WTC11 (cell line): ENCODE data around the gene TBCCD1. TPM values are rescaled to one million over a fixed set of nuclear protein-coding genes. Genes with fewer than 3 reads are reported as not detected.
"Not testable (repeated sequence)": the region's sequence is repeated elsewhere in the genome, so short reads cannot be mapped to it uniquely, and the experiment has no call there.

Experiments used
- ATAC-seq: fragments of 200-7000 bp; cut with Tn5 transposase; 2 replicates; pipeline ENCODE4 v1.10.0; 2021; ENCODE audit warnings: mild to moderate bottlenecking, moderate library complexity
- CTCF ChIA-PET: fragments of 300-600 bp; sonication (Branson Sonifier 250); formaldehyde crosslinking; loops from one replicate; lab custom pipeline; 2021; ENCODE audit warnings: antibody characterized with exemption; lab: Charles Lee
- POLR2A ChIA-PET: fragments of 350-600 bp; sonication (Branson Sonifier 250); formaldehyde crosslinking; loops from one replicate; lab custom pipeline; 2021; ENCODE audit warnings: antibody characterized with exemption; lab: Charles Lee
- DNase-seq: peaks from one replicate; pipeline ENCODE4 v3.0.0; 2021; ENCODE audit warnings: low spot score
- H3K27ac Mint-ChIP-seq: 2 replicates; pipeline ENCODE4 v1.8.0; 2021; ENCODE audit warnings: mixed read lengths
- H3K27me3 Mint-ChIP-seq: 2 replicates; pipeline ENCODE4 v1.8.0; 2021; ENCODE audit warnings: low read depth, mild to moderate bottlenecking, moderate library complexity, mixed read lengths
- H3K36me3 Mint-ChIP-seq: 2 replicates; pipeline ENCODE4 v1.8.0; 2021; ENCODE audit warnings: mixed read lengths
- H3K4me1 Mint-ChIP-seq: 2 replicates; pipeline ENCODE4 v1.8.0; 2022; ENCODE audit warnings: mixed read lengths
- H3K4me3 Mint-ChIP-seq: 2 replicates; pipeline ENCODE4 v1.8.0; 2021; ENCODE audit warnings: mild to moderate bottlenecking, moderate library complexity, mixed read lengths
- H3K9me3 Mint-ChIP-seq: 2 replicates; pipeline ENCODE4 v1.8.0; 2021; ENCODE audit warnings: mixed read lengths
- CBFB ChIP-seq: sonication (generic); formaldehyde crosslinking; IDR thresholded peaks from 2 replicates; pipeline ENCODE4 v1.8.1; 2022; ENCODE audit warnings: mild to moderate bottlenecking, low read depth, missing genetic modification reagents
- CREB1 ChIP-seq: sonication (generic); formaldehyde crosslinking; IDR thresholded peaks from 2 replicates; pipeline ENCODE4 v1.8.0; 2023; ENCODE audit warnings: mild to moderate bottlenecking, missing genetic modification reagents
- CREM ChIP-seq: sonication (generic); formaldehyde crosslinking; IDR thresholded peaks from 2 replicates; pipeline ENCODE4 v1.8.1; 2022; ENCODE audit warnings: mild to moderate bottlenecking, missing genetic modification reagents, moderate library complexity
- IRF2 ChIP-seq: sonication (generic); formaldehyde crosslinking; IDR thresholded peaks from 2 replicates; pipeline ENCODE4 v1.8.0; 2022; ENCODE audit warnings: low read depth, missing genetic modification reagents, borderline replicate concordance
- NR2C2 ChIP-seq: sonication (generic); formaldehyde crosslinking; IDR thresholded peaks from 2 replicates; pipeline ENCODE4 v1.8.0; 2022; ENCODE audit warnings: mild to moderate bottlenecking, missing genetic modification reagents
- RORB ChIP-seq: fragments of 250-450 bp; sonication (Bioruptor Pico); IDR thresholded peaks from 2 replicates; pipeline ENCODE4 v1.9.0; 2021; ENCODE audit warnings: mild to moderate bottlenecking
- SP1 ChIP-seq: sonication (generic); formaldehyde crosslinking; conservative IDR thresholded peaks from 2 replicates; pipeline ENCODE4 v1.8.1; 2022; ENCODE audit warnings: missing genetic modification reagents
- TEAD1 ChIP-seq: sonication (generic); formaldehyde crosslinking; IDR thresholded peaks from 2 replicates; pipeline ENCODE4 v1.8.0; 2022; ENCODE audit warnings: mild to moderate bottlenecking, missing genetic modification reagents
- TEAD4 ChIP-seq: sonication (generic); formaldehyde crosslinking; IDR thresholded peaks from 2 replicates; pipeline ENCODE4 v1.8.0; 2022; ENCODE audit warnings: mild to moderate bottlenecking, missing genetic modification reagents
- TP53 ChIP-seq: sonication (generic); formaldehyde crosslinking; IDR thresholded peaks from 2 replicates; pipeline ENCODE4 v1.8.1; 2023; ENCODE audit warnings: mild to moderate bottlenecking, missing genetic modification reagents
- ZNF416 ChIP-seq: fragments of 250-450 bp; sonication (Bioruptor Pico); IDR thresholded peaks from 2 replicates; pipeline ENCODE4 v1.9.0; 2021; ENCODE audit warnings: mild to moderate bottlenecking, inconsistent platforms
- ZNF671 ChIP-seq: fragments of 250-450 bp; sonication (Bioruptor Pico); IDR thresholded peaks from 2 replicates; pipeline ENCODE4 v1.8.0; 2021; ENCODE audit warnings: mild to moderate bottlenecking
- total RNA-seq: library from RNA; stranded (reverse); gene quantifications from 3 replicates; pipeline ENCODE4 v1.2.3, GENCODE V29; 2021
- TF ChIP-seq, protein P1 (sequence below): sonication (generic); formaldehyde crosslinking; IDR thresholded peaks from 2 replicates; pipeline ENCODE4 v1.8.1; 2022; ENCODE audit warnings: low read depth, mild to moderate bottlenecking, moderate library complexity, missing genetic modification reagents, borderline replicate concordance
- TF ChIP-seq, protein P2 (sequence below): sonication (generic); formaldehyde crosslinking; IDR thresholded peaks from 2 replicates; pipeline ENCODE4 v1.8.1; 2022; ENCODE audit warnings: mild to moderate bottlenecking, missing genetic modification reagents, moderate library complexity, borderline replicate concordance
- TF ChIP-seq, protein P3 (sequence below): sonication (generic); formaldehyde crosslinking; IDR thresholded peaks from 2 replicates; pipeline ENCODE4 v1.8.0; 2023; ENCODE audit warnings: mild to moderate bottlenecking, missing genetic modification reagents
- TF ChIP-seq, protein P4 (sequence below): sonication (generic); formaldehyde crosslinking; IDR thresholded peaks from 2 replicates; pipeline ENCODE4 v1.8.1; 2022; ENCODE audit warnings: low read depth, missing genetic modification reagents, borderline replicate concordance
- TF ChIP-seq, protein P5 (sequence below): fragments of 250-450 bp; sonication (Bioruptor Pico); IDR thresholded peaks from 2 replicates; pipeline ENCODE4 v1.9.0; 2021; ENCODE audit warnings: mild to moderate bottlenecking
- TF ChIP-seq, protein P6 (sequence below): sonication (generic); formaldehyde crosslinking; conservative IDR thresholded peaks from 2 replicates; pipeline ENCODE4 v1.8.1; 2022; ENCODE audit warnings: mild to moderate bottlenecking, missing genetic modification reagents
- TF ChIP-seq, protein P7 (sequence below): sonication (generic); formaldehyde crosslinking; IDR thresholded peaks from 2 replicates; pipeline ENCODE4 v1.8.1; 2023; ENCODE audit warnings: mild to moderate bottlenecking, missing genetic modification reagents

TBCCD1 gene
- total RNA-seq, 1 experiment from 2014 or later, result 10.6 TPM

DNA sequence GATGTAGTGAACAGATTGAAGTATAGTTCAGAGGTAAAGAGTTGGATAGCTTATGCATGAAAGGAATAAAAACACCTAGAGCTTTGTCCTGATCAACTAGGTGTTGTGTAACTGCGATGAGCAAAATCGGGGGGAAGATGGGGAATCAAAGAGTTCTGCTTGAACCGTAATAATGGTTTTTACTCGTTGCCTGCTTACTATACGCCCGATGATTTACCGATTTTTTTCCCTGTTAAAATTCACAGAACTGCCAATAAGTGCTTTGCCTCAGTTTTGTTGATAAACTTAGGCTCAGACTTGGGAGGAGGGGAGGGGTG, 2.6 kb upstream of the TBCCD1 start:
- DNase-seq (no peak), ATAC-seq (no peak)
- Mint-ChIP-seq H3K4me1 (peaks cover 31% of the 10 kb centered on the region), H3K4me3 (peak overlapping the region; percentile 88), H3K27me3 (no peaks in the 10 kb centered on the region), H3K27ac (peak overlapping the region; percentile 98), H3K36me3 (peaks cover 19% of the 10 kb centered on the region), H3K9me3 (no peaks in the 10 kb centered on the region)
- ChIA-PET CTCF (interaction anchor here (0.7 to 3.4 kb wide), 7 partner anchors 20 to 570 kb away, joined by 3 to 15 read pairs (median 7); partner anchors contain the start of gene RPL39L), POLR2A (interaction anchor here (0.9 to 1.5 kb wide), 6 partner anchors 27 to 633 kb away, joined by 3 to 22 read pairs (median 5); partner anchors contain the start of genes EIF4A2 and RFC4)
- TF ChIP-seq ZNF671, result no peak
- no peak for TF ChIP-seq RORB (CRISPR knock-in tag)
- no peak for TF ChIP-seq TEAD4 (CRISPR knock-in tag)

DNA sequence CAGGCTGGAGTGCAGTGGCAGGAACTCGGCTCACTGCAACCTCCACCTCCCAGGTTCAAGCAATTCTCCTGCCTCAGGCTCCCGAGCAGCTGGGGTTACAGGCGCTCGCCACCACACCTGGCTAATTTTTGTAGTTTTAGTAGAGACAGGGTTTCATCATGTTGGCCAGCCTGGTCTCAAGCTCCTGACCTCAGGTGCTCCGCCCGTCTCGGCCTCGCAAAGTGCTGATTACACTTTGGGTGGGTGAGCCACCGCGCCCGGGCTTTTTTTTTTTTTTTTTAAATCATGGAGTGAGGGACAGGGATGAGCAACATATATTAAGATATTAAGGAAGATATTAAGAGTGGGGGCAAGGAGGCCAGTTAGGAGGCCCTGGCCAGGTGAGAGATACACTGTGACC, 2.2 kb upstream of the TBCCD1 start:
- Mint-ChIP-seq H3K27ac (peak overlapping the region; percentile 98), H3K36me3 (peaks cover 16% of the 10 kb centered on the region)

DNA sequence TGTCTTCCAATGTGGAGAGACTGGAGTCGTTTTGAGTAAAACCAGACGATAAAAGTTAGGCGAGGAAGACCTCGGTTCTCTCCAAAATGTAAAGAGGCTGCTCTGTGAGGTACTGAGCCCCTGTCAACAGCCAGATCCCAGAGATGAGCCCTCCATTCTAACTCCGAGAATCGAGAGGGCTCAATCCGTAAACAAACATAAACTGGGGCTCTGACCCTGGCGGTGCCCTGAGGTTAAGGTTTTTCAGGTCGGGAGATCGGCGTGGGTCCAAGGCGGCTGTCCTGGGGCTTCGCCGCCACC, 417 bp downstream of the TBCCD1 start:
- Mint-ChIP-seq H3K36me3 (no peaks in the 10 kb centered on the region), H3K4me3 (peak overlapping the region; percentile 88), H3K27ac (peak overlapping the region; percentile 91), H3K27me3 (no peaks in the 10 kb centered on the region), H3K4me1 (peaks cover 29% of the 10 kb centered on the region), H3K9me3 (no peaks in the 10 kb centered on the region)
- POLR2A ChIA-PET, result no interaction called here
- CTCF ChIA-PET, result no interaction called here
- ATAC-seq (no peak), DNase-seq (no peak)
- TF ChIP-seq ZNF416 (0 out of 2 replicates have a peak, but pooled peaks have one; percentile 46), IRF2 (CRISPR knock-in tag) (no peak)
- TF ChIP-seq, protein P1, sequence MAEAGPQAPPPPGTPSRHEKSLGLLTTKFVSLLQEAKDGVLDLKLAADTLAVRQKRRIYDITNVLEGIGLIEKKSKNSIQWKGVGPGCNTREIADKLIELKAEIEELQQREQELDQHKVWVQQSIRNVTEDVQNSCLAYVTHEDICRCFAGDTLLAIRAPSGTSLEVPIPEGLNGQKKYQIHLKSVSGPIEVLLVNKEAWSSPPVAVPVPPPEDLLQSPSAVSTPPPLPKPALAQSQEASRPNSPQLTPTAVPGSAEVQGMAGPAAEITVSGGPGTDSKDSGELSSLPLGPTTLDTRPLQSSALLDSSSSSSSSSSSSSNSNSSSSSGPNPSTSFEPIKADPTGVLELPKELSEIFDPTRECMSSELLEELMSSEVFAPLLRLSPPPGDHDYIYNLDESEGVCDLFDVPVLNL, result no peak
- TF ChIP-seq, all 79 proteins: peak for 1

More for the DNA sequence above, 2.2 kb upstream of the TBCCD1 start:
- Mint-ChIP-seq H3K4me1 (peaks cover 31% of the 10 kb centered on the region), H3K4me3 (peak overlapping the region; percentile 88)
- CTCF ChIA-PET, result interaction anchor here (3.4 kb wide), 1 partner anchor 29 kb away, joined by 15 read pairs; no protein-coding TSS in a partner anchor
- not testable (repeated sequence) for ATAC-seq, H3K27me3 Mint-ChIP-seq, DNase-seq, H3K9me3 Mint-ChIP-seq
- POLR2A ChIA-PET, result interaction anchor here (0.7 kb wide), 1 partner anchor 310 kb away, joined by 5 read pairs; no protein-coding TSS in a partner anchor

DNA sequence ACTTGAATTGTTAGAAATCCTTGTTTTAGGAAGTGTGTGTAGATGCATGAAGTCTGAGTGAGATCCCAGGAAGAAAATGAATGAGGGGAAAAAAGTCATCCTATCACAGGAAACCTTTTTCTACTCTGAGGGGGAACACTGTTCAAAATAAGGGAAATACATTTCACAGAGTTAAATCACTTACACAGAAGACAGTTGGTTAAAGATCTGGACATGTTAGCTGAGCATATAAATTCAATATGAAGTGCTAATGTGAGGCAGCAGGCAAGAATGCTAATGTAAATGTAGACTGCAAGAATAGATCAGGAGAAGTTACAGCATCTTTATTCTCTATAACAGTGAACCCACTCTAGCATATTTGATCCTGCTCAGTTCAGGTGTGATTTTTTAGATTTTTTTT, 2.6 kb downstream of the TBCCD1 start:
- H3K9me3 Mint-ChIP-seq, result no peaks in the 10 kb centered on the region
- POLR2A ChIA-PET, result no interaction called here
- DNase-seq (no peak), ATAC-seq (no peak)
- H3K36me3 Mint-ChIP-seq, result no peaks in the 10 kb centered on the region
- H3K27ac Mint-ChIP-seq, result no peak overlapping the region
- no peaks in the 10 kb centered on the region for H3K27me3 Mint-ChIP-seq
- CTCF ChIA-PET, result no interaction called here
- H3K4me3 Mint-ChIP-seq, result no peak overlapping the region
- H3K4me1 Mint-ChIP-seq, result peaks cover 17% of the 10 kb centered on the region
- no peak for TF ChIP-seq CBFB (CRISPR knock-in tag)
- no peak for TF ChIP-seq TEAD1 (CRISPR knock-in tag)
- TF ChIP-seq, protein P2, sequence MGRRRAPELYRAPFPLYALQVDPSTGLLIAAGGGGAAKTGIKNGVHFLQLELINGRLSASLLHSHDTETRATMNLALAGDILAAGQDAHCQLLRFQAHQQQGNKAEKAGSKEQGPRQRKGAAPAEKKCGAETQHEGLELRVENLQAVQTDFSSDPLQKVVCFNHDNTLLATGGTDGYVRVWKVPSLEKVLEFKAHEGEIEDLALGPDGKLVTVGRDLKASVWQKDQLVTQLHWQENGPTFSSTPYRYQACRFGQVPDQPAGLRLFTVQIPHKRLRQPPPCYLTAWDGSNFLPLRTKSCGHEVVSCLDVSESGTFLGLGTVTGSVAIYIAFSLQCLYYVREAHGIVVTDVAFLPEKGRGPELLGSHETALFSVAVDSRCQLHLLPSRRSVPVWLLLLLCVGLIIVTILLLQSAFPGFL (CRISPR knock-in tag), result no peak
- TF ChIP-seq TEAD4 (CRISPR knock-in tag), result no peak
- TF ChIP-seq, protein P3, sequence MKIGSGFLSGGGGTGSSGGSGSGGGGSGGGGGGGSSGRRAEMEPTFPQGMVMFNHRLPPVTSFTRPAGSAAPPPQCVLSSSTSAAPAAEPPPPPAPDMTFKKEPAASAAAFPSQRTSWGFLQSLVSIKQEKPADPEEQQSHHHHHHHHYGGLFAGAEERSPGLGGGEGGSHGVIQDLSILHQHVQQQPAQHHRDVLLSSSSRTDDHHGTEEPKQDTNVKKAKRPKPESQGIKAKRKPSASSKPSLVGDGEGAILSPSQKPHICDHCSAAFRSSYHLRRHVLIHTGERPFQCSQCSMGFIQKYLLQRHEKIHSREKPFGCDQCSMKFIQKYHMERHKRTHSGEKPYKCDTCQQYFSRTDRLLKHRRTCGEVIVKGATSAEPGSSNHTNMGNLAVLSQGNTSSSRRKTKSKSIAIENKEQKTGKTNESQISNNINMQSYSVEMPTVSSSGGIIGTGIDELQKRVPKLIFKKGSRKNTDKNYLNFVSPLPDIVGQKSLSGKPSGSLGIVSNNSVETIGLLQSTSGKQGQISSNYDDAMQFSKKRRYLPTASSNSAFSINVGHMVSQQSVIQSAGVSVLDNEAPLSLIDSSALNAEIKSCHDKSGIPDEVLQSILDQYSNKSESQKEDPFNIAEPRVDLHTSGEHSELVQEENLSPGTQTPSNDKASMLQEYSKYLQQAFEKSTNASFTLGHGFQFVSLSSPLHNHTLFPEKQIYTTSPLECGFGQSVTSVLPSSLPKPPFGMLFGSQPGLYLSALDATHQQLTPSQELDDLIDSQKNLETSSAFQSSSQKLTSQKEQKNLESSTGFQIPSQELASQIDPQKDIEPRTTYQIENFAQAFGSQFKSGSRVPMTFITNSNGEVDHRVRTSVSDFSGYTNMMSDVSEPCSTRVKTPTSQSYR, result no peak
- TF ChIP-seq, protein P4, sequence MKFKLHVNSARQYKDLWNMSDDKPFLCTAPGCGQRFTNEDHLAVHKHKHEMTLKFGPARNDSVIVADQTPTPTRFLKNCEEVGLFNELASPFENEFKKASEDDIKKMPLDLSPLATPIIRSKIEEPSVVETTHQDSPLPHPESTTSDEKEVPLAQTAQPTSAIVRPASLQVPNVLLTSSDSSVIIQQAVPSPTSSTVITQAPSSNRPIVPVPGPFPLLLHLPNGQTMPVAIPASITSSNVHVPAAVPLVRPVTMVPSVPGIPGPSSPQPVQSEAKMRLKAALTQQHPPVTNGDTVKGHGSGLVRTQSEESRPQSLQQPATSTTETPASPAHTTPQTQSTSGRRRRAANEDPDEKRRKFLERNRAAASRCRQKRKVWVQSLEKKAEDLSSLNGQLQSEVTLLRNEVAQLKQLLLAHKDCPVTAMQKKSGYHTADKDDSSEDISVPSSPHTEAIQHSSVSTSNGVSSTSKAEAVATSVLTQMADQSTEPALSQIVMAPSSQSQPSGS (CRISPR knock-in tag), result no peak
- no peak for TF ChIP-seq NR2C2 (CRISPR knock-in tag)
- no peak for TF ChIP-seq SP1 (CRISPR knock-in tag)
- TF ChIP-seq, protein P5, sequence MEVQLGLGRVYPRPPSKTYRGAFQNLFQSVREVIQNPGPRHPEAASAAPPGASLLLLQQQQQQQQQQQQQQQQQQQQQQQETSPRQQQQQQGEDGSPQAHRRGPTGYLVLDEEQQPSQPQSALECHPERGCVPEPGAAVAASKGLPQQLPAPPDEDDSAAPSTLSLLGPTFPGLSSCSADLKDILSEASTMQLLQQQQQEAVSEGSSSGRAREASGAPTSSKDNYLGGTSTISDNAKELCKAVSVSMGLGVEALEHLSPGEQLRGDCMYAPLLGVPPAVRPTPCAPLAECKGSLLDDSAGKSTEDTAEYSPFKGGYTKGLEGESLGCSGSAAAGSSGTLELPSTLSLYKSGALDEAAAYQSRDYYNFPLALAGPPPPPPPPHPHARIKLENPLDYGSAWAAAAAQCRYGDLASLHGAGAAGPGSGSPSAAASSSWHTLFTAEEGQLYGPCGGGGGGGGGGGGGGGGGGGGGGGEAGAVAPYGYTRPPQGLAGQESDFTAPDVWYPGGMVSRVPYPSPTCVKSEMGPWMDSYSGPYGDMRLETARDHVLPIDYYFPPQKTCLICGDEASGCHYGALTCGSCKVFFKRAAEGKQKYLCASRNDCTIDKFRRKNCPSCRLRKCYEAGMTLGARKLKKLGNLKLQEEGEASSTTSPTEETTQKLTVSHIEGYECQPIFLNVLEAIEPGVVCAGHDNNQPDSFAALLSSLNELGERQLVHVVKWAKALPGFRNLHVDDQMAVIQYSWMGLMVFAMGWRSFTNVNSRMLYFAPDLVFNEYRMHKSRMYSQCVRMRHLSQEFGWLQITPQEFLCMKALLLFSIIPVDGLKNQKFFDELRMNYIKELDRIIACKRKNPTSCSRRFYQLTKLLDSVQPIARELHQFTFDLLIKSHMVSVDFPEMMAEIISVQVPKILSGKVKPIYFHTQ (CRISPR knock-in tag), result no peak
- TF ChIP-seq, protein P6, sequence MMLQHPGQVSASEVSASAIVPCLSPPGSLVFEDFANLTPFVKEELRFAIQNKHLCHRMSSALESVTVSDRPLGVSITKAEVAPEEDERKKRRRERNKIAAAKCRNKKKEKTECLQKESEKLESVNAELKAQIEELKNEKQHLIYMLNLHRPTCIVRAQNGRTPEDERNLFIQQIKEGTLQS, result no peak
- TF ChIP-seq TP53 (CRISPR knock-in tag), result no peak
- no peak for TF ChIP-seq CREM
- TF ChIP-seq, protein P7, sequence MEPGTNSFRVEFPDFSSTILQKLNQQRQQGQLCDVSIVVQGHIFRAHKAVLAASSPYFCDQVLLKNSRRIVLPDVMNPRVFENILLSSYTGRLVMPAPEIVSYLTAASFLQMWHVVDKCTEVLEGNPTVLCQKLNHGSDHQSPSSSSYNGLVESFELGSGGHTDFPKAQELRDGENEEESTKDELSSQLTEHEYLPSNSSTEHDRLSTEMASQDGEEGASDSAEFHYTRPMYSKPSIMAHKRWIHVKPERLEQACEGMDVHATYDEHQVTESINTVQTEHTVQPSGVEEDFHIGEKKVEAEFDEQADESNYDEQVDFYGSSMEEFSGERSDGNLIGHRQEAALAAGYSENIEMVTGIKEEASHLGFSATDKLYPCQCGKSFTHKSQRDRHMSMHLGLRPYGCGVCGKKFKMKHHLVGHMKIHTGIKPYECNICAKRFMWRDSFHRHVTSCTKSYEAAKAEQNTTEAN, result no peak
- TF ChIP-seq CREB1, result no peak
